ENCODE data around the gene EEPD1. TPM values are rescaled to one million over a fixed set of nuclear protein-coding genes. Genes with fewer than 3 reads are reported as not detected.

EEPD1 gene
- total and polyA plus RNA-seq, 4 donors = 2.3 to 12.3 (median 7.1) TPM

DNA sequence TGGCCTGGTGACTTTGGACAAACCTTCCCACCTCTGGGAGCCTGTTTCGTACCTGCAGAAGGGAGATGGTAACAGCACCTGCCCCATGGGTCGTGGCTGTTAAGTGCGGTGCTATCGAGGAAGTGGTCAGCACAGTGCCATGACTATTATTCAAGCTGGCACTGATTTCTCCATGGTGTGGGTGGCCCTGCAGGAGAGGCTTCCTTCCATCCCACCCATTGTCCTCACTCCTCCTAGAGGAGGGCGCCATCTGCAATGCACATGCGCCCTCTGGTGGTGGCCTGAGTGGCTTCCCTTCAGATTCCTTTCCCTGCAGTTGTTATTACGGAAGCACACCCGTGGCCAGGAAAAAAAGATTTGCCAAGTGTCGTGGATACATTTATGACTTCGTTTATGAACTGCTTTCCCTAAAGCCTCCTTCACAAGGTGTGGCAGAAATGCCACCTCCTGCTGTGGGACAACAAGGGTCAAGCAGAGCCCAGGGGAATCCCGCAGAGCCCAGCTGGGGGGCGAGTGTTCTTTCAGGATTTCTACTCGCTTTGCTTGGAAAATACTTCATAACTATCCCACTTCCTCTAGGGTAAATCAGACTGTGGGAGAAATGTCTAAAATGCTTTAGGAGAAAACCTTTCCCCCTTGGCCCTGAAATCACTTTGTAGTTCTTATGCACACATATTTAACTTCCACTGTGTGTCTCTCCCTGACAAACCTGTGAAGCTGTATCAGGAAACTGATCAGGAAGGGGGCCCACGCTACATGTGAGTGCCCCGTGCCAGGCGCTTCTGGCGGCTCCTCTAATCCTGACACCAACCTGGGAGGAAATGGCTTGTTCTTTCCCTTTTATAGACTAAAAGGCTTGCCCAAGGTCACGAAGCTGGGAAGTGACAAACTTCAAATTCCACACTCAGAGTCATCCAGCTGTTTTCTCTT lies 138.6 kb downstream of the EEPD1 start:
- Histone ChIP-seq H3K9ac (ENCODE audit: low read depth in 1 of 2, low read length in 2 of 2) (peak overlapping the region; percentile 69 to 70), H3K36me3 (ENCODE audit: control insufficient read depth in 4 of 4, insufficient read depth in 3 of 4, low read depth in 1 of 4, low read length in 3 of 4) (peaks cover 0 to 3% (median 0%) of the 10 kb centered on the region in 4 donors), H3K9me3 (ENCODE audit: control insufficient read depth in 4 of 4, low read length in 3 of 4) (no peaks in the 10 kb centered on the region), H3K27ac (ENCODE audit: low read depth in 1 of 2, low read length in 2 of 2) (peak overlapping the region; percentile 91 to 92), H3K27me3 (ENCODE audit: control insufficient read depth in 4 of 4, insufficient read depth in 4 of 4, low read length in 3 of 4) (no peaks in the 10 kb centered on the region), H3K4me1 (ENCODE audit: control insufficient read depth in 4 of 4, insufficient read depth in 4 of 4, low read length in 3 of 4) (peaks cover 7 to 37% (median 25%) of the 10 kb centered on the region in 4 donors), H3K4me3 (ENCODE audit: low read depth in 1 of 3, low read length in 3 of 3) (no peak overlapping the region)
- 22% methylated on average over 18 of the region's 18 CpGs for WGBS
- TF ChIP-seq TAF1 (conservative IDR thresholded peaks at IDR 0.05) (no peak), RAD21 (IDR thresholded peaks at IDR 0.05) (peak; percentile 100), HNF4G (IDR thresholded peaks at IDR 0.05) (no peak), NR2F2 (IDR thresholded peaks at IDR 0.05) (peak; percentile 56), HNF4A (conservative IDR thresholded peaks at IDR 0.05) (peak in 1 of 2 donors; percentile 37), SP1 (IDR thresholded peaks at IDR 0.05) (peak; percentile 21), JUND (IDR thresholded peaks at IDR 0.05) (peak; percentile 18 to 53), RXRA (IDR thresholded peaks at IDR 0.05) (peak; percentile 46 to 62)
- TF ChIP-seq, protein P1, sequence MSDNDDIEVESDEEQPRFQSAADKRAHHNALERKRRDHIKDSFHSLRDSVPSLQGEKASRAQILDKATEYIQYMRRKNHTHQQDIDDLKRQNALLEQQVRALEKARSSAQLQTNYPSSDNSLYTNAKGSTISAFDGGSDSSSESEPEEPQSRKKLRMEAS (IDR thresholded peaks at IDR 0.05) = peak; percentile 37
- TF ChIP-seq, protein P2, sequence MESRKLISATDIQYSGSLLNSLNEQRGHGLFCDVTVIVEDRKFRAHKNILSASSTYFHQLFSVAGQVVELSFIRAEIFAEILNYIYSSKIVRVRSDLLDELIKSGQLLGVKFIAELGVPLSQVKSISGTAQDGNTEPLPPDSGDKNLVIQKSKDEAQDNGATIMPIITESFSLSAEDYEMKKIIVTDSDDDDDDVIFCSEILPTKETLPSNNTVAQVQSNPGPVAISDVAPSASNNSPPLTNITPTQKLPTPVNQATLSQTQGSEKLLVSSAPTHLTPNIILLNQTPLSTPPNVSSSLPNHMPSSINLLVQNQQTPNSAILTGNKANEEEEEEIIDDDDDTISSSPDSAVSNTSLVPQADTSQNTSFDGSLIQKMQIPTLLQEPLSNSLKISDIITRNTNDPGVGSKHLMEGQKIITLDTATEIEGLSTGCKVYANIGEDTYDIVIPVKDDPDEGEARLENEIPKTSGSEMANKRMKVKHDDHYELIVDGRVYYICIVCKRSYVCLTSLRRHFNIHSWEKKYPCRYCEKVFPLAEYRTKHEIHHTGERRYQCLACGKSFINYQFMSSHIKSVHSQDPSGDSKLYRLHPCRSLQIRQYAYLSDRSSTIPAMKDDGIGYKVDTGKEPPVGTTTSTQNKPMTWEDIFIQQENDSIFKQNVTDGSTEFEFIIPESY (IDR thresholded peaks at IDR 0.05) = no peak
- TF ChIP-seq, protein P3, sequence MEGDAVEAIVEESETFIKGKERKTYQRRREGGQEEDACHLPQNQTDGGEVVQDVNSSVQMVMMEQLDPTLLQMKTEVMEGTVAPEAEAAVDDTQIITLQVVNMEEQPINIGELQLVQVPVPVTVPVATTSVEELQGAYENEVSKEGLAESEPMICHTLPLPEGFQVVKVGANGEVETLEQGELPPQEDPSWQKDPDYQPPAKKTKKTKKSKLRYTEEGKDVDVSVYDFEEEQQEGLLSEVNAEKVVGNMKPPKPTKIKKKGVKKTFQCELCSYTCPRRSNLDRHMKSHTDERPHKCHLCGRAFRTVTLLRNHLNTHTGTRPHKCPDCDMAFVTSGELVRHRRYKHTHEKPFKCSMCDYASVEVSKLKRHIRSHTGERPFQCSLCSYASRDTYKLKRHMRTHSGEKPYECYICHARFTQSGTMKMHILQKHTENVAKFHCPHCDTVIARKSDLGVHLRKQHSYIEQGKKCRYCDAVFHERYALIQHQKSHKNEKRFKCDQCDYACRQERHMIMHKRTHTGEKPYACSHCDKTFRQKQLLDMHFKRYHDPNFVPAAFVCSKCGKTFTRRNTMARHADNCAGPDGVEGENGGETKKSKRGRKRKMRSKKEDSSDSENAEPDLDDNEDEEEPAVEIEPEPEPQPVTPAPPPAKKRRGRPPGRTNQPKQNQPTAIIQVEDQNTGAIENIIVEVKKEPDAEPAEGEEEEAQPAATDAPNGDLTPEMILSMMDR (IDR thresholded peaks at IDR 0.05; ENCODE audit: low read depth, low read length, missing input control) = peak; percentile 96
- DNase-seq (ENCODE audit: low spot score) = peak; percentile 80

- Histone ChIP-seq H3K9me3 (ENCODE audit: control insufficient read depth in 4 of 4, low read length in 3 of 4) (no peaks in the 10 kb centered on the region), H3K36me3 (ENCODE audit: control insufficient read depth in 4 of 4, insufficient read depth in 3 of 4, low read depth in 1 of 4, low read length in 3 of 4) (peaks cover 0 to 14% (median 5%) of the 10 kb centered on the region in 4 donors), H3K9ac (ENCODE audit: low read depth in 1 of 2, low read length in 2 of 2) (no peak overlapping the region), H3K4me1 (ENCODE audit: control insufficient read depth in 4 of 4, insufficient read depth in 4 of 4, low read length in 3 of 4) (peaks cover 3 to 25% (median 20%) of the 10 kb centered on the region in 4 donors), H3K4me3 (ENCODE audit: low read depth in 1 of 3, low read length in 3 of 3) (no peak overlapping the region), H3K27ac (ENCODE audit: low read depth in 1 of 2, low read length in 2 of 2) (no peak overlapping the region), H3K27me3 (ENCODE audit: control insufficient read depth in 4 of 4, insufficient read depth in 4 of 4, low read length in 3 of 4) (no peaks in the 10 kb centered on the region)
- TF ChIP-seq, protein P4, sequence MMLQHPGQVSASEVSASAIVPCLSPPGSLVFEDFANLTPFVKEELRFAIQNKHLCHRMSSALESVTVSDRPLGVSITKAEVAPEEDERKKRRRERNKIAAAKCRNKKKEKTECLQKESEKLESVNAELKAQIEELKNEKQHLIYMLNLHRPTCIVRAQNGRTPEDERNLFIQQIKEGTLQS (IDR thresholded peaks at IDR 0.05) = no peak
- TF ChIP-seq, protein P2 (IDR thresholded peaks at IDR 0.05) = no peak
- TF ChIP-seq NR2F2 (IDR thresholded peaks at IDR 0.05) (no peak), SP1 (IDR thresholded peaks at IDR 0.05) (no peak), HNF4A (conservative IDR thresholded peaks at IDR 0.05) (no peak), RXRA (IDR thresholded peaks at IDR 0.05) (no peak), TAF1 (conservative IDR thresholded peaks at IDR 0.05) (no peak), HNF4G (IDR thresholded peaks at IDR 0.05) (no peak), FOXA2 (IDR thresholded peaks at IDR 0.05) (no peak), RAD21 (IDR thresholded peaks at IDR 0.05) (no peak), JUND (IDR thresholded peaks at IDR 0.05) (no peak), FOXA1 (IDR thresholded peaks at IDR 0.05) (no peak)
- TF ChIP-seq, protein P1 (IDR thresholded peaks at IDR 0.05) = no peak
- 63% methylated on average over 5 of the region's 5 CpGs for WGBS
- DNase-seq (ENCODE audit: low spot score) = no peak
Measured at GRCh38 chr7:36295090-36295489, 142.0 kb downstream of the EEPD1 start.

Measured in liver (tissue), 9 donors.